NCI-H146 treated with DMSO at 0.1 percent for 48 hours (cell line): ENCODE results near the gene MANEA.
"Not testable (repeated sequence)": the region's sequence is repeated elsewhere in the genome, so short reads cannot be mapped to it uniquely, and the experiment has no call there.

Source experiments
- DNase-seq: peaks from one replicate; lab custom pipeline; 2025; ENCODE audit not compliant: unreplicated experiment; lab: John Stamatoyannopoulos, UW

The MANEA gene

DNA sequence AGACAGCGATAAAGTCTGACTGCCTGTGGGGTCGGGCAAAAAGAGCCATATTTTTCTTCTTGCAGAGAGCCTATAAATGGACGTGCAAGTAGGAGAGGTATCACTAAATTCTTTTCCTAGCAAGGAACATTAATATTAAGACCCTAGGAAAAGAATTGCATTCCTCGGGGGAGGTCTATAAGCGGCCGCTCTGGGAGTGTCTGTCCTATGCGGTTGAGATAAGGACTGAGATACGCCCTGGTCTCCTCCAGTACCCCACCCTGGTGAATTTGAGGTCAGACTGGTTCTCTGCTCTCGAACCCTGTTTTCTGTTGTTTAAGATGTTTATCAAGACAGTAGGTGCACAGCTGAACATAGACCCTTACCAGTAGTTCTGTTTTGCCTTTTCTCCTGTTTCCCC, 6.9 kb downstream of the MANEA start:
- DNase-seq: not testable (repeated sequence)

DNA sequence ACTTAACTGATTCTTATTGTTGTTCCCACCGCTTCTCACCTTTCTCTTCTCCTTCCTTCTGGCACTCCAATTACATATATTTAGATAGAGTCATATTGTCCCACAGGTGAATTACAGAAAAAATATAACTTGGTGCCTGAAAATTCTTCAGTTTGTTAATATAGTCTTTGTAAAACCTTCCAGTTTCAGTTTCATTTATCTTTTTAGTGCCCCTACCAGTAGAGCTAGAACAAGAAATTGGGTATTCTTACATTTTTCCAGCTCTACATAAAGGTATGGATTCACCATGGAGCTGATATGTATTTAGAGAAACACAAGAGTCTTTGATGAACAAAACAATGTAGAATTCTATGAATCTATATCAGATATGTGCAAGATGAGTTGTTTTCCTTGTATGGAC, 10.7 kb downstream of the MANEA start:
- DNase-seq: no peak

DNA sequence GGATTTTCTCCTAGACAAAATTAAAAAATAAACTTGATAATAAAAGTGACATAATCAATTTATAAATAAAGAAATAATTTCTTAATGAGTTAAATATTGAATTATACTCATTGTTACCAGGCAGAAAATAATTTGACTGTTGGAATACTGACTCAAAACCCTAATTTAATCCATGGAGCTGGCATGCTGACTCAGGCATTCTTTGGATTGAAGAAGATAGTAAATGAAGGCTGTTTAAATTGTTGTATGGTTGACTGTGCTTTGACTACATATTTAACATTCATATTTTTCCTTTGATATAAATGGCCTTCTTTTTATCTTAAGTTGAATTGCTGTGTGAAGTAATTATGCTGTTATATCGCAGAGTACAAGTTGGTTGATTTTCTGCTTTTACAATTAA, 11.7 kb downstream of the MANEA start:
- DNase-seq: no peak

DNA sequence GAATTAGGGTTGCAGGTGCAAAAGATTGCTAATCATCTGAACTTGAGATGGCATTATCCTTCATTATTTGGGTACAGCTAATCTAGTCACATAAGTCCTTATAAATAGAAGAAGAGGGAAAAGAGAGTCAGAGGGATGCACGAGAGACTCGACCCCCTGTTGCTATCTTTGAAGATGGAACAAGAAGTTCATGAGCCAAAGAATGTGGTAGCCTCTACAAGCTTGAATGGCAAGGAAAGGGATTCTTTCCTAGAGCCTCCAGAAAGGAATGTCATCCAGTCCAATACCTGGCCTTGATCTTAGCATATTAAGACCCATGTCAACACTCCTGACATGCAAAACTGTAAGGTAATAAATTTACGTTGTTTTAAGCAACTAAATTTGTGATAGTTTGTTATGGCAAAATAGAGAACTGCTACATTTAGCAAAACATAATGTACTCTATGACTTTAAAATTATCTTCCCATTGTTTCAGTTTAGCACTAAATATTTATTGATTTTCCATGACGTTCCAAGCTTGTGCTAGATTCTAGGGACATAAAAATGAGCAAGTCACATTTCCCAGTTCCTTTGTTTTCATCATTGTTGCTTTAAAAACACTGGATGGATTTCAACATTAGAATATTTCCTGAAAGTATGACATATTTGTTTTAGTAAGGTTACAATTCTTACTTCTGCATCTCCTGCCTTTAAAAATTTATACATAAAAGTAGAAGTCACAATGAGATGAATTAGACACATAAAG, 12.7 kb downstream of the MANEA start:
- DNase-seq: no peak

DNA sequence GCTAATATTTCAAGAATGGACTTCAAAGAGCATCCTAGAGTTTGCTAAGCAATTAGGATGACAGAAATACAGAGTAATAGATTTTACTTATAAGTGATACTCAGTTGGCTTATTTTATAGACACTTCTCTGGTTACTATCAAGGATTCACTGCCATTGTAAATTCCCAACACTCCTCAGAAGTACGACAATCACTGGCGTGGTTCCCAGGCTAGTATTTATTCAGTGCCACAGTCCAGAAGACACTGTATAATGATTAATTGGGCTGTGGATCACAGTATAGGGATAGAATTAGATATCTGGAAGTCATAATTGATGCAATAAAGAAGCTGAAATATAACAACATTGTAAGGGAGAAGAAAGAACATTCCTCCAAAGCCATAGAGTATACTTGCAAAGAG, 15.7 kb downstream of the MANEA start:
- no peak for DNase-seq

DNA sequence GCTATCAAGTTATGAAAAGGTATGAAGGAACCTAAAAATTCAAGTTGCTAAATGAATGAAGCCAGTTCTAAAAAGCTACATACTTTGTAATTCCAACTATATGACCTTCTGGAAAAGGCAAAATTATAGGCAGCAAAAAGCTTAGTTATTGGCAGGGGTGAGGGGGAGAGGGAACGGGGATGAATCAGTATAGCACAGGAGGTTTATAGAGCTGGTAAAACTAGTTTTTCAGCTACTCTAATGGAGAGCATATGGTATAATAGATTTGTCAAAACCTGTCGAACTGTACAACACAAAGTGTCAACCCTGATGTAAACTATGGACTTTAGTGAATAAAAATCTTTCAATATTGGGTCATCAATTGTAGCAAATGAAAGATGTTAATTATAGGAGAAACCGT, 18.7 kb downstream of the MANEA start:
- DNase-seq: no peak

DNA sequence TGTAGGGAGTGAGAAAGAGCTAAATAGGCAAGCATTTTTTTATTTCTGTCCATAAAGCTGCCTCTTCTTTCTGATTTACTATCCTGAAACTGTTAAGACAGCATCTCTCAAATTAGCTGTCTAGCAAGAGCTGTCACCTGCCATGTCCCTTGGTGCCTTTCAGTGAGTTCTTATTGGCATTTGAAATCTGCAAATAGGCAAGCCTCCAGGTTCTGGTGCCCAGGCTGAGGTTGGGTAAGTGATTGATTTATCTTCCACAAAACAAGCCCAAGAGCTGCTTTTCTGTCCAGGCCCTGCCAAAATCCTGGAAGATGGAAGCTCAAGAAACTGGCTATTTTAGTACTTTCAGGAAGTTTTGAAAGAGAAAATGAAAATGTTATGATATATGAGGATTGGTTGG, 22.4 kb downstream of the MANEA start:
- no peak for DNase-seq

DNA sequence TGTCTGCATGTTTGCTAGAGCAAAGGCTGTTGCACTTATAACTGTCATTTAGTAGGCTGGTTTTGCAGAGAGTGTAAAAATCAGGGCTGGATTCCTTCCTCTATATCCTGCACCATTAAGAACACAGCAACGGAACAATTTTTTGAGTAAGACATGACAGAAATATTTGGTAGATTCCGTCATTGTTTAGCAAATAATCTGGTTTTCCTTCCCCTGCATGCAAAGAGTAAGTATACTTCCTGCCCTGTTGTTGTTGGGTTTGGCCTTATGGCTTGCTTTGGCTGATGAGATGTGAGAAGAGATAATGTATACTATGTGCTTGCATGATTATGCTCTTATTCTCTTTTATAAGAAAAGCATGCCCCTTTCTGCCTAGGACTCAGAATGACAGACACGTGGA, 23.8 kb downstream of the MANEA start:
- DNase-seq: no peak

DNA sequence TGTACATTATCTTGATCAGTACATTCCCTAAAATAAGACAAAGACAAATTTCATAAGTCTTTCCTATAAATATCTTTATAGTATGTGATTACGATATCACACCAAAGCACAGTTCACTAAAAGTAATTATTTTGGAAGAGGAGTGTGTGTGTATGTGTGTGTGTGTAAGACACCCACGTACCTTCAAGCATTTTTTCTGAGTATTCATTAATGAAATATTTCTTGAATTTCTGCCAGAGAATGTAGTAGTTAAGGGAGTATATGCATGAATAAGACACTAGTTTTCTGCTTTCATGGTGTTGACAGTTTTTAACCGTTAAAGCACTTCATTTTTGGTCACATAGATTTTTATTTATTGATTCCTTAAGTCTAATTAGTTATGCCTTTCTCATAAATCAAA, 36.8 kb downstream of the MANEA start:
- DNase-seq: no peak

DNA sequence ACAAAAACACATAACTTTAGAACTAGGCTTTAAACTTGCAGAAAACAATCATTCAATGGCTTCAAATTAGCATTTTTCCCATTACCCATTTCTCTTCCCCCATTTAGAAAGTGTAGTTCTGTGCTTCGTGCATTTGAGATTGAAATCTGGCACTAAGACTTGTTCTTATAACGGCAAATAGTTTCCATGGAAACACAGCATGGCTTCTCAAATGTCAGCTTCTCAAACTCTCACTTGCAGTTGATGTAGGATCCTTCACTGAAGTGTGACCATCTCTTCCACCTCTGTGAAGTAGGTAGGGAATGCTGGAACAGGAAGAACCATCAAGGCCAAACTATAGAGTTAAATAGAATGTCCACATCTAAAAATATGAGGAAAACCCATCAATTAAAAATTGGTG, 52.2 kb downstream of the MANEA start:
- DNase-seq: no peak

DNA sequence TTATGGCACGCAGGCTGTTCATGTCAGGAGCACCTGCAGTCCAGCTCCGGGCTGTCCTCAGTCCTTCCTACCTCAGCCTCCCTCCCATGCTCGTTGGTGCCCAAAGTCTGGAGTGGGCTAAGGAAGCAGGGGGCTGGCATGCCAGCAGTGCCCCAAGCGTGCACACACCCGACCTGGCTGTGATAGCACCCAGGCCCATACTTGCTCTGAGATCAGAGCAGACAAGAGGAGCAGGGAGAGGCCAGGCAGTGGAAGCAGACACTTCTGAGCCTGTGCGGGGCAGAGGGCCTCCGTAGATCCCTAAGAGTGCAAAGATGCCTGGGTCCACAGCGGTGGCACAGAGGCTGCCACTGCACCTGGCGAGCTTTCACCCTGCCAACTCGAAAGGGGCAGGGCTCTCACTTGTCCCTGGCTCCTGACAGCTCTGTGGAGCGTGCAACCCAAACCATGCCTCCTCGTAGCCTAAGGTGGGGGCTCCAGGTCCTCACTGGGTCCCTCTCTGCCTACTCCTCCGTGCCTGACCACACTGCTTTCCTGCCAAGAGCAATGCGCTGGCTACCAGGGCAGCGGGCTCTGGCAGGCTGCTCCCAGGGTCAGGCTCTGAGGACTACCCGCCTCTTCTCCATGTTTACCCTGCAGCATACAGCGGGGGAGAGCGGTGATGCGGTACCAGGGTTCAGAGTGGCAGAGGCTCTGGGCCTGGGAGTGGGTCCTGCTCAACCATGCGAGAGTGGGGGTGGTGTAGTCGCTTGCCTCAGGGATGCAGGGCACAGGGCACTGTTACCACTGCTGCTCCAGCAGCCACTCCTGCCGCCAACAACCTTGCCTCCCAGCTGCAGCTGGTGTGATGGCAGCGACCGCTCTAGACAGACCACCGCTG, 59.5 kb downstream of the MANEA start:
- DNase-seq: no peak

DNA sequence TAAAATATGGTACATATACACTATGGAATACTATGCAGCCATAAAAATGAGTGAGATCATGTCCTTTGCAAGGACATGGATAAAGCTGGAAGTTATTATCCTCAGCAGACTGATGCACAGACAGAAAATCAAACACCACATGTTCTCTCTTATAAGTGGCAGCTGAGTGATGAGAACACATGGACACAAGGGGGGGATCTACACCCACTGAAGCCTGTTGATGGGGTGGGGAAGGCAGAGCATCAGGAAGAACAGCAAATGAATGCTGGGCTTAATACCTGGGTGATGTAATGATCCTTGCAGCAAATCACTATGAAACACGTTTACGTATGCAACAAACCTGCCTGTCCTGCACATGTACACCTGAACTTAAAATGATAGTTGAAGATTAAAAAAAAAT, 71.3 kb downstream of the MANEA start:
- DNase-seq: no peak

DNA sequence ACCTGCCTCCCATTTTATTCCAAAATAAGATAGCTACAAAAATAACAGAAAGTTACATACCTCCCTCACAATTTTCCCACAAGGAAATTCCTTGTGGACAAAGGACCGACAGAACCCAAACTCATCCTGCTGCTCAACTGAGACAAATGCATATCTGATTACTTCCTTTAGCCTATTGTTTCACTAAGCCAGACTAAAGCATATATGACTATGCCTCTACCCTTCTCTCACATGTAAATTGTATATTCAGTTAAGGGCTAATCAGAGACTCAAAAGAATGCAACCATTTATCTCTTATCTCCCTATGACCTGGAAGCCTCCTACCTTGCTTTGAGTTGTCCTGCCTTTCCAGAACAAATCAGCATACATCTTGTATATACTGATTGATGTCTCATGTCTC, 72.1 kb downstream of the MANEA start:
- no peak for DNase-seq

DNA sequence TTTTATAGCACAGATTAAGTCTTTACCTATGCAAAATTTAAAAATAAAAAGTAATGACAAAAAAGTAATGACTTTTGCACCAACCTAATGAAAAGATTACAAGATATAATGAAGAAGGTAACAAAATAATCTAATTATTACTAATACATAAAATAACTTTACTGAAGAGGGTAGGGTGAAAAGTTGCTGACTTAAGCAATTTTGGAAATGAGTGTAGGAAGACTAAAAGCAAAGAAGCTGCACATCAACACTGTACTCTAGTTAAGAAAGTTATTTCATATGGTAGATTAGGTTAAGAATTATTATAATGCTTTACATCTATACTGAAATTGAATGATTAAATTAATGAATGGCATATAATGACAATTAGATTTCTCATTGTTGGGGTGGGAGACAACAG, 76.8 kb downstream of the MANEA start:
- DNase-seq: no peak

DNA sequence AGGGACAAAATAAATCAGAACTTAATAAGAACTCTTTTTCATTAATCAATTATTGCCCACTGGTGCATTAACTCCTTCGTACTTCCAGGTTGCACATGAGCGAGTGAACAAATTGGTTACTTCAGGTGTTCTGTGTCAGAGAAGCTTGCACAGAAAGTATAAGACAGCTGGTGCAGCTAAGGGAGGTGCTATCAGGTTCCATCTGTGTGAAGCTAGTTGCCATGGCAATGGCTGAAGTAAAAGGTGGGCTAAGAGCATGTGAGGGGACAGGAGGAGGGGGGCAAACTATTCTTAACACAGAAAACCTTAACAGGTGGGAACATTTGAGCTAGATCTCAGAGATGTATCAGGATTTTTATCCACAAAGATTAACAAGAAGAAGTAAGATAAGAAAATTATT, 81.6 kb downstream of the MANEA start:
- DNase-seq: no peak
